ENCODE measurements around the gene TRIM41.

Gene TRIM41

DNA sequence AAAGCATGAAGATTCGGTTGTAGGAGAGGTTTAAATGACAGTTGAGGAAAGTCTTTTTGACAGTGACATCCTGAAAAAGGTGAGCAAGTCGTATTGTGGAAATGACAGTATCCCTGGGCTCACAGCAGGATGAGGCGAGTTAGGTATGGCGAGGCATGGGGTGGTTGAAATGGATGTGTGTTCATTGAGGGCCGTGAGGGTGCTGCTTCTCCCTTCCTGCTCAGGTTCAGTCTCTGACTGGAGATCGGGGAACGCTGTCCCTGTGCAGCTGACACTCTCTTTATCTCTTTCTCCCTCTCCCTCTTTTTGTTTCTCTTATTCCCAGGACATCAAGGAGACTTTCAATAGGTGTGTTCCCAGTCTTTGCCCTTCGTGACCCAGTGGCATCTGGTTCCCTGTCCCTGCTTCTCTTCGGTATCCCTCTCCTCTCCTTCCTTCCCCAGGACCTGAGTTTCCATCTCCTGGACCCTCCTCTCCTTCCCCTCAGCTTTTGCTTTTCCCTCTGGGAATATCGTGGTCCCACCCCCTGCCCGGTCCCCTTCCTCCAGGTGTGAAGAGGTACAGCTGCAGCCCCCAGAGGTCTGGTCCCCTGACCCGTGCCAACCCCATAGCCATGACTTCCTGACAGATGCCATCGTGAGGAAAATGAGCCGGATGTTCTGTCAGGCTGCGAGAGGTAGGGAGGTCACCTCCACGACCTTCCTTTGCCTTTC lies 10.2 kb downstream of the TRIM41 start:
- H3K36me3 ChIP-seq (ENCODE audit: control insufficient read depth, insufficient read depth, low read length), result peaks cover 43% of the 10 kb centered on the region
- H3K4me3 ChIP-seq (ENCODE audit: low read length), result no peak overlapping the region
- H3K27me3 ChIP-seq (ENCODE audit: control insufficient read depth, insufficient read depth, low read length), result no peaks in the 10 kb centered on the region
- H3K9ac ChIP-seq (ENCODE audit: low read length), result no peak overlapping the region
- H3K4me1 ChIP-seq (ENCODE audit: control insufficient read depth, insufficient read depth, low read length), result no peaks in the 10 kb centered on the region
- no peak overlapping the region for H3K27ac ChIP-seq (ENCODE audit: low read depth, low read length)

DNA sequence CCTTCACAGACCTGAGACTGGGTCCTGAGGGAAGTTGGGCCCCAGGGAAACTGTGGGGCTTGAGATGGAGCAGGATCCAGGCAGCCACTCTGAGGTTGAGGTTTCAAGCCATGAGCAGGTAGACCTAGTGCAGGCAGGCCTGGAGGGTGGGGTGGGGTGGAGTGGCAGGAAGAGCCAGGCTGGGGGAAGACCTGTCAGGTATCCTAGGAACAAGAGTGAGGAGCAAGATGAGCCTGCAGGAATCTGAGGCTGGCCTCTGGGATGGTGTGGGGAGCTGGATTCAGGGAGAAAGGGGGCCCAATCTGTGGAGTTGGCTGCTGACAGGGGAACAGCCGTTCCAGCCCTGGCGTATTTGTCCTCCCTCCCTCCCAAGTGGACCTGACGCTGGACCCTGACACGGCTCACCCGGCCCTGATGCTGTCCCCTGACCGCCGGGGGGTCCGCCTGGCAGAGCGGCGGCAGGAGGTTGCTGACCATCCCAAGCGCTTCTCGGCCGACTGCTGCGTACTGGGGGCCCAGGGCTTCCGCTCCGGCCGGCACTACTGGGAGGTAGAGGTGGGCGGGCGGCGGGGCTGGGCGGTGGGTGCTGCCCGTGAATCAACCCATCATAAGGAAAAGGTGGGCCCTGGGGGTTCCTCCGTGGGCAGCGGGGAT lies 10.8 kb downstream of the TRIM41 start:
- Histone ChIP-seq H3K9ac (ENCODE audit: low read length) (no peak overlapping the region), H3K27ac (ENCODE audit: low read depth, low read length) (no peak overlapping the region), H3K4me1 (ENCODE audit: control insufficient read depth, insufficient read depth, low read length) (no peaks in the 10 kb centered on the region), H3K36me3 (ENCODE audit: control insufficient read depth, insufficient read depth, low read length) (peaks cover 50% of the 10 kb centered on the region), H3K4me3 (ENCODE audit: low read length) (no peak overlapping the region), H3K27me3 (ENCODE audit: control insufficient read depth, insufficient read depth, low read length) (no peaks in the 10 kb centered on the region)

DNA sequence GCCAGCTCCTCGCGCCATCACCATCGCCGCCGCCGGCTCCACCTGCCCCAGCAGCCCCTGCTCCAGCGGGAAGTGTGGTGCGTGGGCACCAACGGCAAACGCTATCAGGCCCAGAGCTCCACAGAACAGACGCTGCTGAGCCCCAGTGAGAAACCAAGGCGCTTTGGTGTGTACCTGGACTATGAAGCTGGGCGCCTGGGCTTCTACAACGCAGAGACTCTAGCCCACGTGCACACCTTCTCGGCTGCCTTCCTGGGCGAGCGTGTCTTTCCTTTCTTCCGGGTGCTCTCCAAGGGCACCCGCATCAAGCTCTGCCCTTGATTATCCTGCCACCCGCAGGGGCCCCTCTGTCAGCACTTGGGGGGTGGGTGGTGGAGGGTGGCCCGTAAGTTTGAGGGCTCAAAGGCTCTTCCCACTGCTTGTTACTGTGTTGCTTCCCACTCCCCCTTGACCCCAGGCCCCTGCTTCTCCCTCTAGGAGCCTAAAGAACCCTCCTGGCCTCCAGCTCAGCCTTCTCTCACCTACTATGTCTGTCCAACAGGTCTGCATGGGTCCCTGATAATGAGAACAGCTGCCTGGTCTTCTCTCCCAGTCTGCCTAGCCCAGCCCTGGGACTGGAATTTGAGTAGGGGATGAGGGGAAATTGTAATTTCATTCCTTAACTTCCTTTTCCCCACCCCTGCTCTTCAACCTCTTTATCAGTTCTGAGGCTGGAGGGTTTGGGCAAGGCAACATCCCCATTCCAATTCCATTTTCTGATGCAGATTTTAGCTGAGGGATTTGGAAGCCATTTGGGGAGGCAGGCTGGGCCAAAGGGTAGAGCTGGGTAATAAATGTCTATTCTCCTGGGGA lies 11.6 kb downstream of the TRIM41 start:
- Histone ChIP-seq H3K4me1 (ENCODE audit: control insufficient read depth, insufficient read depth, low read length) (no peaks in the 10 kb centered on the region), H3K36me3 (ENCODE audit: control insufficient read depth, insufficient read depth, low read length) (peaks cover 56% of the 10 kb centered on the region), H3K27me3 (ENCODE audit: control insufficient read depth, insufficient read depth, low read length) (no peaks in the 10 kb centered on the region), H3K27ac (ENCODE audit: low read depth, low read length) (no peak overlapping the region), H3K4me3 (ENCODE audit: low read length) (no peak overlapping the region), H3K9ac (ENCODE audit: low read length) (no peak overlapping the region)

GRCh38 chr5:181235323-181235688 lies 12.2 kb downstream of the TRIM41 start:
- Histone ChIP-seq H3K4me1 (ENCODE audit: control insufficient read depth, insufficient read depth, low read length) (no peaks in the 10 kb centered on the region), H3K9ac (ENCODE audit: low read length) (no peak overlapping the region), H3K27ac (ENCODE audit: low read depth, low read length) (no peak overlapping the region), H3K4me3 (ENCODE audit: low read length) (no peak overlapping the region), H3K27me3 (ENCODE audit: control insufficient read depth, insufficient read depth, low read length) (no peaks in the 10 kb centered on the region), H3K36me3 (ENCODE audit: control insufficient read depth, insufficient read depth, low read length) (peaks cover 56% of the 10 kb centered on the region)

DNA sequence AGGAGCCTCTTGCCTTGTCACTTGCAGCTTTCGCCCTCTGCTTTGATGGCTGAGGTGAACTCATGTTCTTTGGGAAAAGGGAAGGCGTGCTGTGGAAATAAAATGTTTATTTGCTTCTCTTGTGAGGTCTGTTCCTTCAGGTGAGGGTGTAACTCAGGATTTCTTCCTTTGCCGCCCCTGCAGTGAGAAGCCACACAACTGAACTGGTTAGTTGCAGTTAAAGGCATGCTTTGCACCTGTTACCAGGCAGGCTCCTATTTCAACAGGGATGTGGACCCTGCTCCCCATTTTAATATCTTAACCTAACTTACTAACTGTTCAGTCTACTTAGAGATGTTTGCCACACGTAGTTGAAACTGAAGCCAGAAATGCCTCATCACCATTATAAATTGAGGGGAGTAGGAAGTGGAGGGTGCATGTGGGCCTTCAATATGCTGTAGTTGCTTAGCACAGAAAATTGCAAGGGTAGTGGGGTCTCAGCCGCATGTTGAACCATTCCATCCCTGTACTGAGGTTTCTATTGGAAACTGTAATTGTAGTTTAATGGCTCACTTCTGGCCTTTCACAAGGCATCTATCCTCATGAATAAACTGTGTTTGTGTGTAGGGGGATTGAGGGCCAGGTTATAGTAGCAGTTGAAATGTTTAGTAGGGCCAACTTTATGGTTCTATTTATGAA lies 12.7 kb downstream of the TRIM41 start:
- H3K4me1 ChIP-seq (ENCODE audit: control insufficient read depth, insufficient read depth, low read length), result no peaks in the 10 kb centered on the region
- H3K9ac ChIP-seq (ENCODE audit: low read length), result no peak overlapping the region
- no peak overlapping the region for H3K27ac ChIP-seq (ENCODE audit: low read depth, low read length)
- H3K4me3 ChIP-seq (ENCODE audit: low read length), result no peak overlapping the region
- H3K36me3 ChIP-seq (ENCODE audit: control insufficient read depth, insufficient read depth, low read length), result peaks cover 53% of the 10 kb centered on the region
- no peaks in the 10 kb centered on the region for H3K27me3 ChIP-seq (ENCODE audit: control insufficient read depth, insufficient read depth, low read length)

- Histone ChIP-seq H3K27ac (ENCODE audit: low read depth, low read length) (no peak overlapping the region), H3K9ac (ENCODE audit: low read length) (no peak overlapping the region), H3K27me3 (ENCODE audit: control insufficient read depth, insufficient read depth, low read length) (no peaks in the 10 kb centered on the region), H3K36me3 (ENCODE audit: control insufficient read depth, insufficient read depth, low read length) (peaks cover 55% of the 10 kb centered on the region), H3K4me1 (ENCODE audit: control insufficient read depth, insufficient read depth, low read length) (peaks cover 1% of the 10 kb centered on the region), H3K4me3 (ENCODE audit: low read length) (no peak overlapping the region)
Measured at GRCh38 chr5:181236471-181236870, 13.4 kb downstream of the TRIM41 start.

DNA sequence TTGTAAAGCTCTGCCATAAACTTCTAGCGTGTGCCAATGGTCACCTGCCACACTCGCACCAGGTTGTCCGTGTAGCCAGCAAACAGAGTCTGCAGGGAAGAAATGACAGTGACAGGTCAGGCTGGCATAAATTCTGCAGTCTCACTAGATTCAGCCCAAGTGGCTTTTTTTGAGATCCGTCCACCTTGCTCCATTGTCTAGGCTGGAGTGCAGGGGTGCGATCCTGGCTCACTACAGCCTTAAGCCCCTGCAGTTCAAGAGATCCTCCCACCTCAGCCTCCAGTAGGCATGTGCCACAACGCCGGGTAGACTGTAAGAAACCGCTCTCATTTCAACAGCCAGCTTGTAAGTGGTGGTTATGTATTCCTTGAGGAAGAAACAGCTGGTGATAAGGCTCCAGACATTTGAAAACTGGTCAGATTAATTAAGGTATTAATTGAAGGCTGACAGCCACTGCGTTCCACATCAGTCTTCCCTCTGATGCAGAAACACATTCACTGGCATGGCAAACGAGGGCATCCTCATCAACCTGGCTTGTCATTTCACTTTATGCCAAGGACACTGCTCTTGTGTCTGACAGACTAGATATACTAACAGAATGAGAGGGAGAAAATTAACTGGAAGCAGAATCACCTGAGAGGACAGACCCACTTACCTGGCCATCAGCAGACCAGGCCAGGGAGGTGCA lies 14.0 kb downstream of the TRIM41 start:
- Histone ChIP-seq H3K36me3 (ENCODE audit: control insufficient read depth, insufficient read depth, low read length) (peaks cover 61% of the 10 kb centered on the region), H3K4me1 (ENCODE audit: control insufficient read depth, insufficient read depth, low read length) (peaks cover 7% of the 10 kb centered on the region), H3K27me3 (ENCODE audit: control insufficient read depth, insufficient read depth, low read length) (no peaks in the 10 kb centered on the region), H3K9ac (ENCODE audit: low read length) (no peak overlapping the region), H3K4me3 (ENCODE audit: low read length) (no peak overlapping the region), H3K27ac (ENCODE audit: low read depth, low read length) (no peak overlapping the region)

DNA sequence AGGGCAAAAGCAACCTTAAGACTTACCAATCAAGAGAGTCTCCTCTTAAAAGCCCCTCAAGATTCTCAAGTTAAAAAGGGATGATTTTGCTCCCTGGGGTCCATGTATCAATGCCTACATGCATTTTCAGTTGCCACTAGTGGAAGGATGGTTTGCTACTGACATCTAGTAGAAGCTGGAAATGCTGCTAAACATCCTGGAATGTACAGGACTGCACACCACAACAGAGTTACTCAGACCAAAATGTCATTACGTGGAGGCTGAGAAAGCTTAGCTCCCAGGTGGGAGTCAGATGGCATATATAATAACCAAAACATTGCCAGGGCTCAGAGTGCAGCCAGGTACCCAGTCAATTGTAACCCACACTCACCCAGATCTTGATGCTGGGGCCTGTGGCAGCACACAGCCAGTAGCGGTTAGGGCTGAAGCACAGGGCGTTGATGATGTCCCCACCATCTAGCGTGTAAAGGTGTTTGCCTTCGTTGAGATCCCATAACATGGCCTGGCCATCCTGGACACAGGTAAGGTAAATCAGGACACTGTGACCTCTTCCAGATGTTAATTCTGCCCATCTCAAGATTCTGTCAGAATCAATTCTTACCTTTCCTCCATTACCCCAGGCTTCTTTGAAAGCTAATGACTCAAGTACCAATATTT lies 14.8 kb downstream of the TRIM41 start:
- no peak overlapping the region for H3K27ac ChIP-seq (ENCODE audit: low read depth, low read length)
- H3K4me1 ChIP-seq (ENCODE audit: control insufficient read depth, insufficient read depth, low read length), result peaks cover 15% of the 10 kb centered on the region
- no peak overlapping the region for H3K4me3 ChIP-seq (ENCODE audit: low read length)
- no peaks in the 10 kb centered on the region for H3K27me3 ChIP-seq (ENCODE audit: control insufficient read depth, insufficient read depth, low read length)
- H3K36me3 ChIP-seq (ENCODE audit: control insufficient read depth, insufficient read depth, low read length), result peaks cover 55% of the 10 kb centered on the region
- H3K9ac ChIP-seq (ENCODE audit: low read length), result no peak overlapping the region

DNA sequence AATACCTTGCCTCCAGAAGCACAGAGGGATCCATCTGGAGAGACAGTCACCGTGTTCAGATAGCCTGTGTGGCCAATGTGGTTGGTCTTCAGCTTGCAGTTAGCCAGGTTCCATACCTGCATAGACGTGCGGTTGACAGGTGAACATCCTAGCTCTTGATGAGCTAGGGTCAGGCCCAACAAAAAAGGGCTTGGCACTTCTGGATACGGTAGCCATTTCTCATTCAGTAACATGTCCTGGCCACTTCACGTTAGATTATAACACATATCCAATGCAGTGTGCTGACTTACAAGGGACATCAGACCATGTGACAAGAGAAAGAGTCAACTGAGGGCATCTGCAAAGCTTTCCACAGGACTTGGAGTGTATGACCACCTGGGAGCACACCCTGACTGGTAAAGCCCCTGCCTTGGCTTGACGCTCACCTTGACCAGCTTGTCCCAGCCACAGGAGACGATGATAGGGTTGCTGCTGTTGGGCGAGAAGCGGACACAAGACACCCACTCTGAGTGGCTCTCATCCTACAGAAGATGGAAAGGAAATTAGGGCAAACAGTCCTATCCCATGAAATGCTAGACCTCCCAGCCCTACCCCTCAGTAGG lies 16.1 kb downstream of the TRIM41 start:
- Histone ChIP-seq H3K4me3 (ENCODE audit: low read length) (no peak overlapping the region), H3K4me1 (ENCODE audit: control insufficient read depth, insufficient read depth, low read length) (peaks cover 15% of the 10 kb centered on the region), H3K9ac (ENCODE audit: low read length) (no peak overlapping the region), H3K36me3 (ENCODE audit: control insufficient read depth, insufficient read depth, low read length) (peaks cover 51% of the 10 kb centered on the region), H3K27me3 (ENCODE audit: control insufficient read depth, insufficient read depth, low read length) (no peaks in the 10 kb centered on the region), H3K27ac (ENCODE audit: low read depth, low read length) (no peak overlapping the region)

- Histone ChIP-seq H3K4me1 (ENCODE audit: control insufficient read depth, insufficient read depth, low read length) (peaks cover 23% of the 10 kb centered on the region), H3K4me3 (ENCODE audit: low read length) (peak overlapping the region; percentile 97), H3K27me3 (ENCODE audit: control insufficient read depth, insufficient read depth, low read length) (no peaks in the 10 kb centered on the region), H3K36me3 (ENCODE audit: control insufficient read depth, insufficient read depth, low read length) (peaks cover 42% of the 10 kb centered on the region), H3K9ac (ENCODE audit: low read length) (no peak overlapping the region), H3K27ac (ENCODE audit: low read depth, low read length) (no peak overlapping the region)
Measured at GRCh38 chr5:181241393-181241975, 18.4 kb downstream of the TRIM41 start.

- Histone ChIP-seq H3K4me1 (ENCODE audit: control insufficient read depth, insufficient read depth, low read length) (peaks cover 23% of the 10 kb centered on the region), H3K9ac (ENCODE audit: low read length) (no peak overlapping the region), H3K36me3 (ENCODE audit: control insufficient read depth, insufficient read depth, low read length) (peaks cover 37% of the 10 kb centered on the region), H3K27ac (ENCODE audit: low read depth, low read length) (peak overlapping the region; percentile 86), H3K4me3 (ENCODE audit: low read length) (peak overlapping the region; percentile 97), H3K27me3 (ENCODE audit: control insufficient read depth, insufficient read depth, low read length) (no peaks in the 10 kb centered on the region)
Measured at GRCh38 chr5:181242031-181242451, 19.0 kb downstream of the TRIM41 start.
